IMR-90 (cell line): ENCODE measurements around the gene DLL4. TPM values are rescaled to one million over a fixed set of nuclear protein-coding genes. Genes with fewer than 3 reads are reported as not detected.

Experiments
- ATAC-seq: fragments of 200-7000 bp; cut with Tn5 transposase; 2 replicates; pipeline ENCODE4 v1.9.1; 2020; ENCODE audit warnings: low read depth, mild to moderate bottlenecking, moderate library complexity
- BruUV-seq: library from RNA; stranded (reverse); fragments of 400-500 nt; replicated peaks from 2 replicates; lab custom pipeline; 2021; lab: Mats Ljungman, UMichigan
- CTCF ChIA-PET: fragments of 300-600 bp; formaldehyde crosslinking; extraction: SDS; loops from one replicate; lab custom pipeline; 2021; ENCODE audit warnings: antibody characterized with exemption; lab: Yijun Ruan, JAX
- POLR2A ChIA-PET: fragments of 300-600 bp; sonication (Branson Sonifier 250); formaldehyde crosslinking; loops from one replicate; lab custom pipeline; 2022; ENCODE audit warnings: antibody characterized with exemption; ENCODE audit not compliant: unreplicated experiment; lab: Charles Lee
- DNase-seq: peaks from one replicate; pipeline ENCODE4 v3.0.0; 2013
- H2AFZ ChIP-seq: replicated peaks from 2 replicates; pipeline ENCODE3; 2013; ENCODE audit warnings: low read length, mild to moderate bottlenecking; ENCODE audit not compliant: poor library complexity
- H2AK5ac ChIP-seq: 2 replicates; pipeline ENCODE4 v1.6.1; 2013; ENCODE audit warnings: low read depth, low read length, inconsistent platforms
- H2AK9ac ChIP-seq: replicated peaks from 2 replicates; pipeline ENCODE3; 2013; ENCODE audit warnings: mild to moderate bottlenecking, low read depth, low read length, moderate library complexity; ENCODE audit not compliant: poor library complexity
- H2BK120ac ChIP-seq: 2 replicates; pipeline ENCODE4 v1.6.1; 2013; ENCODE audit warnings: low read depth, low read length, inconsistent platforms
- H2BK15ac ChIP-seq: 3 replicates; pipeline ENCODE4 v1.6.1; 2013; ENCODE audit warnings: low read depth, low read length, inconsistent platforms
- H2BK20ac ChIP-seq: 2 replicates; pipeline ENCODE4 v1.6.1; 2013; ENCODE audit warnings: low read depth, mild to moderate bottlenecking, inconsistent platforms, low read length, moderate library complexity
- H2BK5ac ChIP-seq: 2 replicates; pipeline ENCODE4 v1.6.1; 2013; ENCODE audit warnings: mild to moderate bottlenecking, low read depth, low read length, inconsistent platforms; ENCODE audit not compliant: poor library complexity, severe bottlenecking
- H3K14ac ChIP-seq: replicated peaks from 2 replicates; pipeline ENCODE4 v1.6.1; 2013; ENCODE audit warnings: low read depth, low read length, inconsistent platforms
- H3K18ac ChIP-seq: 2 replicates; pipeline ENCODE4 v1.6.1; 2013; ENCODE audit warnings: low read depth, low read length, control low read depth
- H3K23ac ChIP-seq: 2 replicates; pipeline ENCODE4 v1.6.1; 2013; ENCODE audit warnings: low read depth, low read length, inconsistent platforms
- H3K27ac ChIP-seq: 2 replicates; pipeline ENCODE4 v1.5.1; 2013; ENCODE audit warnings: mild to moderate bottlenecking, control low read depth, low read length; ENCODE audit not compliant: insufficient read depth
- H3K27me3 ChIP-seq: 2 replicates; pipeline ENCODE4 v1.6.1; 2013; ENCODE audit warnings: low read length; ENCODE audit not compliant: control insufficient read depth, insufficient read depth
- H3K36me3 ChIP-seq: 2 replicates; pipeline ENCODE4 v1.6.1; 2013; ENCODE audit warnings: low read length, mixed read lengths; ENCODE audit not compliant: control insufficient read depth, insufficient read depth
- H3K4ac ChIP-seq: 2 replicates; pipeline ENCODE4 v1.6.1; 2013; ENCODE audit warnings: low read depth, low read length, inconsistent platforms
- H3K4me1 ChIP-seq: 2 replicates; pipeline ENCODE4 v1.6.1; 2013; ENCODE audit warnings: low read length, mixed read lengths; ENCODE audit not compliant: control insufficient read depth, insufficient read depth
- H3K4me2 ChIP-seq: 2 replicates; pipeline ENCODE4 v1.6.1; 2013; ENCODE audit warnings: low read depth, mild to moderate bottlenecking, control low read depth, low read length, moderate library complexity
- H3K4me3 ChIP-seq: 2 replicates; pipeline ENCODE4 v1.5.1; 2013; ENCODE audit warnings: low read depth, mild to moderate bottlenecking, control low read depth, low read length, moderate library complexity; ENCODE audit not compliant: insufficient read depth
- H3K56ac ChIP-seq: 2 replicates; pipeline ENCODE4 v1.6.1; 2013; ENCODE audit warnings: low read length, inconsistent platforms; ENCODE audit not compliant: insufficient read depth; ENCODE audit errors: extremely low read depth
- H3K79me1 ChIP-seq, 2 experiments: 2 replicates each; pipeline ENCODE4 v1.6.1; 2013; ENCODE audit warnings: low read length in 2 of 2, inconsistent platforms in 1 of 2, low read depth in 1 of 2
- H3K9ac ChIP-seq: 2 replicates; pipeline ENCODE4 v1.6.1; 2013; ENCODE audit warnings: low read depth, low read length, control low read depth
- H3K9me1 ChIP-seq: 2 replicates; pipeline ENCODE4 v1.6.1; 2013; ENCODE audit warnings: low read length, inconsistent platforms; ENCODE audit not compliant: insufficient read depth
- H3K9me3 ChIP-seq: 2 replicates; pipeline ENCODE4 v1.6.1; 2013; ENCODE audit warnings: low read length; ENCODE audit not compliant: control insufficient read depth, insufficient read depth
- H4K20me1 ChIP-seq: 2 replicates; pipeline ENCODE4 v1.6.1; 2013; ENCODE audit warnings: low read length, inconsistent platforms; ENCODE audit not compliant: insufficient read depth
- H4K5ac ChIP-seq: 2 replicates; pipeline ENCODE4 v1.6.1; 2013; ENCODE audit warnings: mild to moderate bottlenecking, low read depth, low read length, control low read depth
- H4K8ac ChIP-seq, 2 experiments: 2 replicates each; pipeline ENCODE4 v1.6.1; 2013; ENCODE audit warnings: low read depth in 2 of 2, low read length in 2 of 2, control low read depth in 1 of 2, inconsistent platforms in 1 of 2
- H4K91ac ChIP-seq: 2 replicates; pipeline ENCODE4 v1.6.1; 2013; ENCODE audit warnings: low read depth, low read length, inconsistent platforms; ENCODE audit not compliant: insufficient read depth
- BHLHE40 ChIP-seq: fragments of 150-350 bp; IDR thresholded peaks from 2 replicates; pipeline ENCODE4 v1.6.1; 2016; ENCODE audit warnings: mild to moderate bottlenecking, low read depth, low read length
- CEBPB ChIP-seq: IDR thresholded peaks from 2 replicates; pipeline ENCODE4 v1.6.1; 2012; ENCODE audit warnings: low read depth, low read length, improper control_type of control experiment
- CHD1 ChIP-seq: IDR thresholded peaks from 2 replicates; pipeline ENCODE4 v1.6.1; 2012; ENCODE audit warnings: low read depth, low read length, improper control_type of control experiment
- FOS ChIP-seq: fragments of 150-350 bp; IDR thresholded peaks from 2 replicates; pipeline ENCODE4 v1.6.1; 2016; ENCODE audit warnings: low read depth, low read length
- MAFK ChIP-seq: IDR thresholded peaks from 2 replicates; pipeline ENCODE4 v1.6.1; 2012; ENCODE audit warnings: low read depth, low read length, improper control_type of control experiment
- MAZ ChIP-seq: IDR thresholded peaks from 2 replicates; pipeline ENCODE4 v1.6.1; 2012; ENCODE audit warnings: low read depth, mild to moderate bottlenecking, low read length, improper control_type of control experiment, moderate library complexity, borderline replicate concordance
- MXI1 ChIP-seq: IDR thresholded peaks from 2 replicates; pipeline ENCODE4 v1.6.1; 2012; ENCODE audit warnings: low read depth, mild to moderate bottlenecking, low read length, moderate library complexity, borderline replicate concordance
- NFE2L2 ChIP-seq: fragments of 150-350 bp; IDR thresholded peaks from 2 replicates; pipeline ENCODE4 v1.6.1; 2016; ENCODE audit warnings: low read depth, mild to moderate bottlenecking, low read length
- POLR2A ChIP-seq: IDR thresholded peaks from 2 replicates; pipeline ENCODE4 v1.6.1; 2012; ENCODE audit warnings: mild to moderate bottlenecking, low read depth, low read length
- RAD21 ChIP-seq: IDR thresholded peaks from 2 replicates; pipeline ENCODE4 v1.6.1; 2012; ENCODE audit warnings: low read length, improper control_type of control experiment
- RCOR1 ChIP-seq: IDR thresholded peaks from 2 replicates; pipeline ENCODE4 v1.6.1; 2012; ENCODE audit warnings: mild to moderate bottlenecking, low read length, improper control_type of control experiment; ENCODE audit not compliant: insufficient replicate concordance
- RFX5 ChIP-seq: IDR thresholded peaks from 2 replicates; pipeline ENCODE4 v1.8.0; 2012; ENCODE audit warnings: low read depth, mild to moderate bottlenecking, low read length, moderate library complexity
- SMC3 ChIP-seq: fragments of 150-350 bp; IDR thresholded peaks from 2 replicates; pipeline ENCODE4 v1.6.1; 2016; ENCODE audit warnings: low read depth, mild to moderate bottlenecking, antibody characterized with exemption, low read length, moderate library complexity
- WGBS, 2 experiments: methylation state at CpG; one replicate each; pipeline versions ENCODE4 v1.1.5 to v1.1.7; 2013; ENCODE audit warnings: missing lambda C conversion rate in 2 of 2; ENCODE audit not compliant: insufficient read length in 1 of 2; ENCODE audit errors: extremely low coverage in 2 of 2; 5-methylcytosine and 5-hydroxymethylcytosine counted together
- dilution Hi-C: fragments of 300-500 bp; cut with HindIII; formaldehyde crosslinking; loops from one replicate; pipeline ENCODE4 v1.14.3; 2018; ENCODE audit warnings: low sequenced_read_pairs; ENCODE audit not compliant: unreplicated experiment
- in situ Hi-C: fragments of 300-500 bp; cut with MboI; formaldehyde crosslinking; loops from 3 replicates; pipeline ENCODE4 v1.14.3; 2019; ENCODE audit warnings: low sequenced_read_pairs, inconsistent platforms, mixed read lengths
- intact Hi-C: fragments of 100-400 bp; cut with micrococcal nuclease; formaldehyde crosslinking; loops from 2 replicates; pipeline ENCODE4 v1.10.0; 2022
- polyA plus RNA-seq, 3 experiments: library from polyadenylated mRNA; depleted of rRNA; stranded (reverse); fragments of >200 nt; gene quantifications; 2 replicates each; pipeline ENCODE4 v1.2.3, GENCODE V29; 2012; ENCODE audit warnings: low replicate concordance in 1 of 3
- total RNA-seq: library from RNA; depleted of rRNA; stranded (reverse); fragments of >200 nt; gene quantifications from 2 replicates; pipeline ENCODE4 v1.2.3, GENCODE V29; 2012
- TF ChIP-seq, protein P1 (sequence below): fragments of 150-350 bp; IDR thresholded peaks from 2 replicates; pipeline ENCODE4 v1.6.1; 2016; ENCODE audit warnings: low read depth, mild to moderate bottlenecking, low read length, moderate library complexity, borderline replicate concordance
- TF ChIP-seq, protein P2 (sequence below): fragments of 150-350 bp; IDR thresholded peaks from 2 replicates; pipeline ENCODE4 v1.6.1; 2017; ENCODE audit warnings: mild to moderate bottlenecking, antibody characterized with exemption, low read length, low read depth

The DLL4 gene
- total and polyA plus RNA-seq, 2 of the 4 experiments (the other 2 are of a cell fraction), result 1.8 to 3.4 TPM

DNA sequence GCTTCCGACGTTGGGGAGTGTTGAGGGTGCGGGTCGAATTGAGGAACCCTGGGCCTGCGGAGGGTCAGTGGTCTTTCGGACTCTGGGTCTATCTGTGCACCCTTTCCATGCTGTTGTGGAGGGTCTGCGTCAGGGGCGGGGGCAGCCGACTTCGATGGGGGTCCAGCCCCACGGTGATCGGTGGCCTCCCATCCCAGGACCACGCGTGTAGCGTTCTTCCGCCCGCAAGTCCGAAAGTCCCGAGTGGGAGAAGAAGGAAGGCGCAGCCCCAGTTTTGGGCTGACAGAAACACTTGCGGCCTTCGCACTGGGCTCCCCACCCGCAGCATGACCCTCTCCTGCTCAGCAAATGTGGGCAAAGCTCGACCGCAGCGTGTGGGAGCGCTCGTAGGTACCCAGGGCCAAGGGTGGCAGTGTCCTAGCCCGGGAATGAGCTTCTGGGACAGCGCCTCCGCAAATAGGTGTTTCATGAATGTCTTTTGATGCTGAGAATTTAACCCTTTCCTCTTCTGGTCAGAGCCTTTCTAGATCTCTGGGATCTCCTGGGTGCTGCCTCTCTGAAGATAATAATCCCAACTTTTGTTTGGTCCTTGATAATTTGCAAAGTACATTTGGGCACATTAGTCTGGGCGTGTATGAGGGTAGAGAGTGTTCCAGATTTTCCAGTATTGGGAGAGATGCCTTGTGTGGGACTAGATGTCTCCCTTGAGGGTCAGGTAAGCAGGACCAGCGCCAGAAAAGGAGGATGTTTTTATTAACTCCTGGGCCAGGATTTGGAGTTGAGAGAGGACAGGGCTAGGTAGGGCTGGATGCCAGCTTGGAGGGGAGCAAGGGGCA is 2.3 kb upstream of the DLL4 start:
- H3K4me2 ChIP-seq, result no peak overlapping the region
- no peak for TF ChIP-seq CEBPB
- TF ChIP-seq, protein P1, sequence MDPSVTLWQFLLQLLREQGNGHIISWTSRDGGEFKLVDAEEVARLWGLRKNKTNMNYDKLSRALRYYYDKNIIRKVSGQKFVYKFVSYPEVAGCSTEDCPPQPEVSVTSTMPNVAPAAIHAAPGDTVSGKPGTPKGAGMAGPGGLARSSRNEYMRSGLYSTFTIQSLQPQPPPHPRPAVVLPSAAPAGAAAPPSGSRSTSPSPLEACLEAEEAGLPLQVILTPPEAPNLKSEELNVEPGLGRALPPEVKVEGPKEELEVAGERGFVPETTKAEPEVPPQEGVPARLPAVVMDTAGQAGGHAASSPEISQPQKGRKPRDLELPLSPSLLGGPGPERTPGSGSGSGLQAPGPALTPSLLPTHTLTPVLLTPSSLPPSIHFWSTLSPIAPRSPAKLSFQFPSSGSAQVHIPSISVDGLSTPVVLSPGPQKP, result no peak
- no peak for TF ChIP-seq FOS
- no peak for TF ChIP-seq RCOR1
- TF ChIP-seq MXI1, result no peak
- no peak for TF ChIP-seq MAFK
- no peak for TF ChIP-seq RFX5
- no peak for TF ChIP-seq NFE2L2
- no peak for TF ChIP-seq BHLHE40
- no peak for TF ChIP-seq MAZ
- no peak for TF ChIP-seq RAD21
- TF ChIP-seq POLR2A, result no peak
- TF ChIP-seq, protein P2, sequence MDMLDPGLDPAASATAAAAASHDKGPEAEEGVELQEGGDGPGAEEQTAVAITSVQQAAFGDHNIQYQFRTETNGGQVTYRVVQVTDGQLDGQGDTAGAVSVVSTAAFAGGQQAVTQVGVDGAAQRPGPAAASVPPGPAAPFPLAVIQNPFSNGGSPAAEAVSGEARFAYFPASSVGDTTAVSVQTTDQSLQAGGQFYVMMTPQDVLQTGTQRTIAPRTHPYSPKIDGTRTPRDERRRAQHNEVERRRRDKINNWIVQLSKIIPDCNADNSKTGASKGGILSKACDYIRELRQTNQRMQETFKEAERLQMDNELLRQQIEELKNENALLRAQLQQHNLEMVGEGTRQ, result no peak
- no peak for TF ChIP-seq SMC3
- TF ChIP-seq CHD1, result no peak

More for the DNA sequence above, 2.3 kb upstream of the DLL4 start:
- Histone ChIP-seq H3K27ac (no peak overlapping the region), H2BK15ac (no peak overlapping the region), H3K9me1 (peaks cover 7% of the 10 kb centered on the region), H3K9me3 (no peaks in the 10 kb centered on the region), H3K14ac (no peak overlapping the region), H3K9ac (no peak overlapping the region), H3K4me3 (no peak overlapping the region), H3K27me3 (peaks cover 26% of the 10 kb centered on the region), H4K8ac (no peak overlapping the region), H3K79me1 (peaks cover 0 to 21% of the 10 kb centered on the region in 2 experiments; a peak in 3 of 4 replicates), H3K36me3 (no peaks in the 10 kb centered on the region), H3K18ac (no peak overlapping the region), H2AFZ (peak overlapping the region; percentile 40), H2BK20ac (no peak overlapping the region), H3K23ac (peak overlapping the region; percentile 75; the same call in 1 of the 2 replicates), H2BK120ac (no peak overlapping the region), H2AK9ac (no peak overlapping the region), H3K56ac (no peak overlapping the region), H3K4me1 (peaks cover 17% of the 10 kb centered on the region), H4K5ac (no peak overlapping the region), H4K91ac (no peak overlapping the region), H2BK5ac (no peak overlapping the region), H2AK5ac (0 out of 2 replicates have a peak overlapping the region, but pooled peaks have one; percentile 14), H3K4ac (no peak overlapping the region), H4K20me1 (peaks cover 27% of the 10 kb centered on the region)
- POLR2A ChIA-PET, result no interaction called here
- no TSS peak for BruUV-seq
- dilution Hi-C loops, result no loop called here
- no peak for ATAC-seq
- DNase-seq, result no peak
- WGBS, 2 experiments, result 52% methylated on average over 20 of the region's 33 CpGs; no CpG with 5 or more reads in 1 of the 2 experiments
- in situ Hi-C loops, result no loop called here
- intact Hi-C loops, result no loop called here
- CTCF ChIA-PET, result interaction anchor here (1.0 kb wide), 1 partner anchor 21 kb away, joined by 4 read pairs; no protein-coding TSS in a partner anchor
